ENCODE results near the gene EMX1. TPM values are rescaled to one million over a fixed set of nuclear protein-coding genes. Genes with fewer than 3 reads are reported as not detected.

Gene EMX1
- total RNA-seq, 1 donor from 2014 or later, result 2.6 TPM

DNA sequence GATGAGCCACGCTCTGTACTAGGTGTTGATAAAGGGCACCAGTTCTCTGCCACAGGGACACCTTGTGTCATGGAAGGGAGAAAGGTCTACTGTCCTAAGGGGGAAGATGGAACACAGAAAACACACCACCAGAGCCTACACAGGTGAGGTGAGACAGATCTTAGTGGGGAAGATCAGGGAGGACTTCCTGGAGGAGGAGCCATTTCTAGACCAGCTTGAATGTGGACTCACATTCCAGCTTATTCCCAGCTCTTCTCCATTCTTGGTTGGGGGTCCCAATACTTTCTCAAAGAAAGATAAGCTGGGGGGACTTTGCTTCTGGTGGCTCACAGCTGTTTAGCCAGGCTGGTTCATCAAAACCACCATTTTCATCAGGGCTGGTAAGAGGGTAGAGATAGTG lies 36.2 kb downstream of the EMX1 start:
- no peaks in the 10 kb centered on the region for H3K36me3 ChIP-seq (ENCODE audit: control insufficient read depth, insufficient read depth, low read length)
- TF ChIP-seq, protein P1, sequence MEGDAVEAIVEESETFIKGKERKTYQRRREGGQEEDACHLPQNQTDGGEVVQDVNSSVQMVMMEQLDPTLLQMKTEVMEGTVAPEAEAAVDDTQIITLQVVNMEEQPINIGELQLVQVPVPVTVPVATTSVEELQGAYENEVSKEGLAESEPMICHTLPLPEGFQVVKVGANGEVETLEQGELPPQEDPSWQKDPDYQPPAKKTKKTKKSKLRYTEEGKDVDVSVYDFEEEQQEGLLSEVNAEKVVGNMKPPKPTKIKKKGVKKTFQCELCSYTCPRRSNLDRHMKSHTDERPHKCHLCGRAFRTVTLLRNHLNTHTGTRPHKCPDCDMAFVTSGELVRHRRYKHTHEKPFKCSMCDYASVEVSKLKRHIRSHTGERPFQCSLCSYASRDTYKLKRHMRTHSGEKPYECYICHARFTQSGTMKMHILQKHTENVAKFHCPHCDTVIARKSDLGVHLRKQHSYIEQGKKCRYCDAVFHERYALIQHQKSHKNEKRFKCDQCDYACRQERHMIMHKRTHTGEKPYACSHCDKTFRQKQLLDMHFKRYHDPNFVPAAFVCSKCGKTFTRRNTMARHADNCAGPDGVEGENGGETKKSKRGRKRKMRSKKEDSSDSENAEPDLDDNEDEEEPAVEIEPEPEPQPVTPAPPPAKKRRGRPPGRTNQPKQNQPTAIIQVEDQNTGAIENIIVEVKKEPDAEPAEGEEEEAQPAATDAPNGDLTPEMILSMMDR (IDR thresholded peaks at IDR 0.05; ENCODE audit: insufficient read depth, low read length, poor library complexity, severe bottlenecking), result no peak
- no peak overlapping the region for H3K4me3 ChIP-seq (ENCODE audit: low read depth, low read length)
- no peak for DNase-seq (ENCODE audit: low read depth)
- no peaks in the 10 kb centered on the region for H3K27me3 ChIP-seq (ENCODE audit: control insufficient read depth, insufficient read depth, low read length)

DNA sequence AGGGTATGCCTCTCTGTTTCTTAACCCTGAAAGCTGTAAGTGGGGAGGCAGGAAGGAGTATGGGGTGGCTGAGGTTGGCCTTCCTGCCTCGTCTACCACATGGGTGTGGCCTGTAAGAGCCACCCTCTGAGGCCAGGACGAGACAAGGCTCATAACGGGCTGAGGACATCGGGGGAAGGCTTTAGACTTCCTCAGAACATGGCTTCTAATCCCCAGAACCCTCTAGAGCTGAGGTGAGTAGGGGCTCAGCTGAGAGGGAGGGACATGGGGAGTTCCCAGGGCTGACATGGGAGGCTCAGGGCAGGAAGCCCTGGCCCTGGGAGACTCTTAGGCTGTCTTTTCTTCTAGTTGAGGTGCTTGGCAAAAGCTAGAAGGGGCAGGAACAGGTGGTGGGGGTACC lies 36.7 kb downstream of the EMX1 start:
- TF ChIP-seq, protein P1 (IDR thresholded peaks at IDR 0.05; ENCODE audit: insufficient read depth, low read length, poor library complexity, severe bottlenecking), result no peak
- DNase-seq (ENCODE audit: low read depth), result no peak
- H3K4me3 ChIP-seq (ENCODE audit: low read depth, low read length), result no peak overlapping the region
- H3K27me3 ChIP-seq (ENCODE audit: control insufficient read depth, insufficient read depth, low read length), result no peaks in the 10 kb centered on the region
- H3K36me3 ChIP-seq (ENCODE audit: control insufficient read depth, insufficient read depth, low read length), result no peaks in the 10 kb centered on the region

DNA sequence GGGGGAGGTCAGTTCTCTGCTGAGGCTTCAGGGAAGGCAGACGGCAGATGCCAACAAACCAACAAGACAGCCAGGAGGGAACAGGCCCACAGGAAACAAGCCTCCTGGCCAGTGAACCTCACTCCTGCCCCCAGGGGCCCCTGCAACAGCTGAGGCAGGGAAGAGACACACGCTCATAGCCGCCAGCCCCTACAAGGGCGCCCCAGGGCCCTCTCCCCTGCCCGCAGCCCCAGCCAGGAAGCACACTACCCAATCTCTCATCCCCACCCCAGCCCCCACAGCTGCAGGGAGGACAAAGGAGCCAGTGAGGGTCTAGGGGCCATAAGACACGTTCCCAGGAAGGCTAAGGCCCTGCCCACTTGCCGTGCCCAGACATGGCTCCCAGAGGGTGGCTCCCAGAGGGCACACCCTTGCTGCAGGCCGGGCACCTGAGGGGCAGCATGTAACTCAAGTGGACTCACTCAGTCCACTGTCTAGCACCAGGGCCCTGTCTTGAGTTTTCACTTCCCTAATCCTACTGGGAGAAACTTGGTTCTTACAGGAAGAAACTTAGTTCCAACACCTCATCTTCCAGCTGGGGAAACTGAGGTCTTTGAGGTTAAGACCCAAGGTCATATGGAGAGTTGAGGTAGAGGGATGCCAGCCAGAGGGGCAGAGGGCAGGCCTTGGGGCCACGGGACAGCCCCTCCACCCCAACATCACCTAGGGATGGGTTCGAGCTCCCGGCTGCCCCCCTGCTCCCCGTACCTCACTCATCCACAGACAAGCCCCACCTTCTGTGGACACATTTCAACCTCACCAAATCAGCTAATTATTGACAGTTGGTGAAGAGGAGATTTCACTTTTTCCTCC lies 37.3 kb downstream of the EMX1 start:
- Histone ChIP-seq H3K4me3 (ENCODE audit: low read depth, low read length) (no peak overlapping the region), H3K27me3 (ENCODE audit: control insufficient read depth, insufficient read depth, low read length) (no peaks in the 10 kb centered on the region), H3K36me3 (ENCODE audit: control insufficient read depth, insufficient read depth, low read length) (no peaks in the 10 kb centered on the region)
- no peak for DNase-seq (ENCODE audit: low read depth)
- TF ChIP-seq, protein P1 (IDR thresholded peaks at IDR 0.05; ENCODE audit: insufficient read depth, low read length, poor library complexity, severe bottlenecking), result no peak

DNA sequence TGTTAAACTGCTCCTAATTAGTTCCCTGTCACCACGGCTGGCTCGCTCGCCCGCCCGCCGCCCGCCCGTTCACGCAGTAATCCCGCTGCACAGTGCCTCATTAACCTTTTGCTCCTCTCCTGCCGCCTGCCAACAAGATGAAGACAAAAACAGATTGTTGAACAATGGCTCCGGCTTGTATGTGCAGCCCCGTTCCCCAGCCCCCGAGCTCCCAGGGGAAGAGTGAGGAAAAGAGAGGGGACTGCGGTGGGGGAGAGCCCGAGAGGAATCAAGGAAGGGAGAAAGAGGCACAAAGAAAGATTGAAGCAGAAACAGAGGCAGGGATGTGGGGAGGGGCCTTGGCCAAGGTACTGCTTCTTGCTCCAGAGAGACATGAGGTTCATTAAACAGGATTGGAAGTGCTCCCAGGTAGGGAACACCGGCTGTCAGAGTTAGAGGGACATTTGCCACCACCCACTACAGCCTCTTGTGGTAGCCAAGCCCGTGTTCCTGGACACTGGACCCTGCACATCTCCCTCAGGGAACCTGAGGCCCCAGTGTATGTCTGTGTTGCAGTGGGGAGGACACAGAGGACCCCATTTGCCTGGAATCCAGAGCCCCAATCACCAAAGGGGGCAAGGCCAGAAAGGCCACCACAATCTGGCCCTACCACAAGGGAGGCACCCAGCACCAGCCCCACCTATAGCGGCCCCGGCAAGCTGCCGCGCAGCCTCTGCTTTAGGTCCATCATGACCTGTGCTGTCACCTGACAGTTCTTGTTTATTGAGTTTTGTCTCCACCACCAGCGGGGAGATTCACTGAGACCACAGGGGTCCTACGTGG lies 38.1 kb downstream of the EMX1 start:
- Histone ChIP-seq H3K27me3 (ENCODE audit: control insufficient read depth, insufficient read depth, low read length) (no peaks in the 10 kb centered on the region), H3K4me3 (ENCODE audit: low read depth, low read length) (no peak overlapping the region), H3K36me3 (ENCODE audit: control insufficient read depth, insufficient read depth, low read length) (no peaks in the 10 kb centered on the region)
- DNase-seq (ENCODE audit: low read depth), result no peak
- TF ChIP-seq, protein P1 (IDR thresholded peaks at IDR 0.05; ENCODE audit: insufficient read depth, low read length, poor library complexity, severe bottlenecking), result no peak

DNA sequence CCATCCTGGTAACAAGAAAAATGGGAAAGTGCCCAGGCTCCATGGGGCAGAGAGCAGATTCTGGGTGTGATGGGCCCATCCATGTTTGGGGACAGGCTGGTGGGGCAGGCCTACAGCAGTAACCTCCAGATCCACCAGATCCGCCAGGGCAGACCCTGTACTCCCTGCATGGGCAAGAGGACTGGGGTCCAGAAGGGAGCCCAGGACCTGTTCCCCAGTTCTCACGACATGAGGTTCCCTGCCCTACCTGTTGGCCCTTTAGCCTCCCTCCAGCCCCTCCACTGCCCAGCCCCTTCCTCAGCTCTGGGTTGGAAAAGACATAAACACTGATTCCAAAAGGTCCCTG lies 38.7 kb downstream of the EMX1 start:
- no peak for DNase-seq (ENCODE audit: low read depth)
- TF ChIP-seq, protein P1 (IDR thresholded peaks at IDR 0.05; ENCODE audit: insufficient read depth, low read length, poor library complexity, severe bottlenecking), result no peak
- Histone ChIP-seq H3K36me3 (ENCODE audit: control insufficient read depth, insufficient read depth, low read length) (no peaks in the 10 kb centered on the region), H3K4me3 (ENCODE audit: low read depth, low read length) (no peak overlapping the region), H3K27me3 (ENCODE audit: control insufficient read depth, insufficient read depth, low read length) (no peaks in the 10 kb centered on the region)
